BLaER1 treated with 17β-estradiol and CSF1 and Interleukin-3, amounts not matched to agents 10 nM and 100 nM (cell line): ENCODE results near the gene MAGOH.

ENCODE experiments used
- H3K27ac ChIP-seq, 11 experiments: shearing (Covaris generic); formaldehyde crosslinking; 2 replicates each; pipeline ENCODE4 v1.8.1; 2022
- H3K27me3 ChIP-seq, 11 experiments: shearing (Covaris generic); formaldehyde crosslinking; 2 replicates each; pipeline ENCODE4 v1.8.1; 2022
- H3K36me3 ChIP-seq, 11 experiments: shearing (Covaris generic); formaldehyde crosslinking; 2 replicates each; pipeline ENCODE4 v1.8.1; 2022
- H3K4me1 ChIP-seq, 10 experiments: shearing (Covaris generic); formaldehyde crosslinking; 2 replicates each; pipeline ENCODE4 v1.8.1; 2022
- H3K4me2 ChIP-seq, 11 experiments: shearing (Covaris generic); formaldehyde crosslinking; 2 replicates each; pipeline ENCODE4 v1.8.1; 2022
- H3K4me3 ChIP-seq, 10 experiments: shearing (Covaris generic); formaldehyde crosslinking; 2 replicates each; pipeline ENCODE4 v1.8.1; 2022
- H3K9ac ChIP-seq, 11 experiments: shearing (Covaris generic); formaldehyde crosslinking; 2 replicates each; pipeline ENCODE4 v1.8.1; 2022
- H3K9me3 ChIP-seq, 11 experiments: shearing (Covaris generic); formaldehyde crosslinking; replicated peaks in 1 of 11; 2 replicates each; pipeline ENCODE4 v1.8.1; 2022
- H4K20me1 ChIP-seq, 11 experiments: shearing (Covaris generic); formaldehyde crosslinking; 2 replicates each; pipeline ENCODE4 v1.8.1; 2022
- Cebpa-rat ChIP-seq, 11 experiments: shearing (Covaris generic); IDR thresholded peaks; 2 replicates each; pipeline ENCODE4 v1.8.1; 2022

The MAGOH gene

DNA sequence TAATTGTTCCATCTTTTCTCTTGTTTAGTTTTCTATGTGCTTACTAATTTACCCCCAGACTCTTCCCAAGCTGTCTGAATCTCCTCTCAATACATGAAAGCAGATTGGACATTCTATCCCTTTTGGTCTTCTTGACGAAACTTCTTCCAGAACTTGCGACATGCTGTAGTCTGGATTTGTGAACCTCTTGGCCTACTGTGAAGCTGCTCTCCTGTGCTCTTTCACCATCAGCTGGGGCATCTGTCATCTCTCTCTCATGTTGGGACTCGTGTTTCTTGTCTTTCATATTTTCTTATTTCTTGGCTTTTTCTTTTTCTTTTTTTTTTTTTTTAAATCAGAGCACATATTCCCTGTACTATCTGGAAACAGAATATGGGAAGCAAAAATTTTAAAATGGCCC is 34.9 kb downstream of the MAGOH start:
- no peaks in the 10 kb centered on the region for H4K20me1 ChIP-seq
- H3K9me3 ChIP-seq = peaks cover 36 to 50% (median 42%) of the 10 kb centered on the region in 11 experiments
- no peak overlapping the region for H3K4me2 ChIP-seq
- no peak for TF ChIP-seq Cebpa-rat (IDR thresholded peaks at IDR 0.05)
- no peaks in the 10 kb centered on the region for H3K27me3 ChIP-seq
- no peak overlapping the region for H3K4me3 ChIP-seq
- peaks cover 76 to 83% (median 81%) of the 10 kb centered on the region in 11 experiments for H3K36me3 ChIP-seq
- H3K27ac ChIP-seq = no peak overlapping the region
- H3K4me1 ChIP-seq = peaks cover 1 to 9% (median 4%) of the 10 kb centered on the region in 10 experiments; a peak in 18 of 20 replicates
- H3K9ac ChIP-seq = no peak overlapping the region

DNA sequence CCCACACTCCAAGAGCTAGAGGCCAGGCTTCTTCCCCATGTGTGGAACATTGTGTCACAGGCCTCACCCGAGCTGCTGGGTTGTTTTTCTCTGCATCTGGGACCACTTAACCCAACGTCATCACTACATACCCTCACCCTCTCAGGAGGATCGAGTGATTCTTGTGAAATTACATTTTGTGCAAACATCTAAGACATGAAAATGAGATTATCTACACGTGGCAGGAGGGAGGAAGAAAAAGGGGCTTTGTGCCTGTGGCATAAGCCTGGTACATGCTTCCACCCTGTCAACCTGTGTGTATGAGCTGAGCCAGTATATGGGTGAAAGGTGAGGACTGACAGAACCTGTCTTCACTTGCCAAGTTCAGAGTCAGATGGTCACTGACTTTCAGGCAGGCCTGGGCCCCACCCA is 40.1 kb downstream of the MAGOH start:
- no peaks in the 10 kb centered on the region for H4K20me1 ChIP-seq
- peak overlapping the region; percentile 87 to 99 (median 96) for H3K4me2 ChIP-seq
- no peaks in the 10 kb centered on the region for H3K9me3 ChIP-seq
- H3K4me1 ChIP-seq = peaks cover 20 to 31% (median 25%) of the 10 kb centered on the region in 10 experiments
- H3K27ac ChIP-seq = peak overlapping the region in 7 of 11 experiments; percentile 17 to 98 (median 97); a peak in 6 of 22 replicates
- peak overlapping the region in 4 of 11 experiments; percentile 93 to 99 (median 96); a peak in 5 of 22 replicates for H3K9ac ChIP-seq
- H3K27me3 ChIP-seq = no peaks in the 10 kb centered on the region
- peaks cover 24 to 35% (median 29%) of the 10 kb centered on the region in 11 experiments for H3K36me3 ChIP-seq
- no peak for TF ChIP-seq Cebpa-rat (IDR thresholded peaks at IDR 0.05)
- H3K4me3 ChIP-seq = peak overlapping the region in 6 of 10 experiments; percentile 71 to 96 (median 89); a peak in 4 of 20 replicates

DNA sequence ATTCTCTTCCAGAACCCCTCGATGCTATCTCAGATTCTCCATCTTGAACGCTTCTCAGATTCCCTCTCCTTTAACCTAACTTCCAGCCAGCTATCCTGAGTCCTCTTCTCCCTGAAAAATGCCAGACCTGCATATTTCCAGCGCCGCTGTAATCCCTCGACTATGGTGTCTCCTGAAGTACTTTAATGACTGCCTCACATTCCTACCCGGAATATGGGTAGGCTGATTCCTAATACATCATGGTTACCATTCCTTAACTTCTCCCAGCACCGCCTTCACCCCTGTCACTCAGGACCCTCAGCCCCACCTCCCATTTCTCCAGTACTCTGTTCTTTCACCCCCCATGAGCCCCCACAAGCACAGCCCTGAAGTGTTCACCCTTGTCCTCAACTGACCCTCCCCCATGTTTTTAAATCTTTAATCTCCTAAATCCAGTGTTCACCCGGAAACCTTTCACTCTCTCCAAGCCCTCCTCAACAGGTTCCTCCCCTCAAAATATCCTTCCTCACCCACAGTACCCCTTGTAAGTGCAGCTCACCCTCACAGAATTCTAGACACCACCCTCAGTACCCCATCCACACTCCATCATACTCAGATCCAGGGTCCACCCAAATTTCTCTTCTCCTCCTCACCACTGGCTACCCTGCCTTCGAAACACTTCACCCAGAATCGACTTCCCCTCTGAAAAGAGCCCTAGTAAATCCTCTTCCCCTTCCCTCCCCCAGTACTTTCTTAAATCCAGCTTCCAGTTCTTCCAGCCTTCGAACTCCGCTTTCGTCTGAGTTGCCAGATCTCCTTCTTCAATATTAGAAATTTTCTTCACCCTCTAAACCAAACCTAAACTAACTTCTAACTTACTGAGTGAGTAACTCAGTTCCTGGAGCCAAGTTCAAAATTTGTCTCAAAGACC is 40.8 kb downstream of the MAGOH start:
- Histone ChIP-seq H3K36me3 (peaks cover 17 to 28% (median 22%) of the 10 kb centered on the region in 11 experiments), H3K27ac (peak overlapping the region; percentile 91 to 98 (median 97)), H3K9me3 (peaks cover 0 to 2% (median 1%) of the 10 kb centered on the region in 11 experiments; a peak in 7 of 22 replicates), H3K9ac (peak overlapping the region; percentile 93 to 99 (median 97)), H3K27me3 (no peaks in the 10 kb centered on the region), H4K20me1 (no peaks in the 10 kb centered on the region), H3K4me3 (peak overlapping the region; percentile 71 to 96 (median 90)), H3K4me2 (peak overlapping the region; percentile 87 to 99 (median 96)), H3K4me1 (peaks cover 20 to 31% (median 25%) of the 10 kb centered on the region in 10 experiments)
- TF ChIP-seq Cebpa-rat (IDR thresholded peaks at IDR 0.05) = no peak

DNA sequence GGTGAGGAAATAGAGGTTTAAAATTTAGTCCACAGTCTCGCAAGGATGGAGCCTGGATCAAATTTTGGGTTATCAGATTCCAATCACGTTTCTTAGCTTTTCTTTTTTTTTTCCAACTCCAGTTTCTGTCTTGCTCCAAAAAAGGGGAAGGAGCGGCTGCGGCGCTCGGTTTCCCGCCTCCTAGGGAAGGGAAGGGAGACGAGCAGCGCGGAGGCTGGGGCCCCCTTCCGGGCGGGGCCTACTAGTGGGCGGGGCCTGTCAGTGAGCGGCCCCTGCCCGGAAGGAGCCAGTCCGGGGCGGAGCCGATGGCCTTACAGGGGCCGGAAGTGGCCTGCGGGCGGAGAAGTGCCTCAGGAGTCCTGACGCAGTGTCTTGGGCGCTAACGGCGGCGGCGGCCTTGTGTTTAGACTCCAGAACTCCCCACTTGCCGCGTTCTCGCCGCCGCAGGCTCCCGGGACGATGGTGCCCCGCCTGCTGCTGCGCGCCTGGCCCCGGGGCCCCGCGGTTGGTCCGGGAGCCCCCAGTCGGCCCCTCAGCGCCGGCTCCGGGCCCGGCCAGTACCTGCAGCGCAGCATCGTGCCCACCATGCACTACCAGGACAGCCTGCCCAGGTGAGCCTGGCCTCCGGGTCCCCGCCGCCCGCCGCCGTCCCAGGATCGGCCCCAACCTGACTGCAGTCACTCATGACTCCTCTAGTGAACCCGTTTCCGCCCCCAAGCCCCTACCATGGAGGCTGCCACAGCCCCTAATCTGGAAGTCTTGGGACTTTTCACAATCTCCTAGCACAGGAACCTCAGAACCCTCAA is 41.6 kb downstream of the MAGOH start, which contains the start of gene CPT2:
TSS of gene CPT2 (plus strand) at position 340 of the 806 bp plus-strand sequence. CDS start at position 460, 120 bp downstream.
- Histone ChIP-seq H3K4me3 (peak within 1 kb of the TSS; percentile 71 to 96 (median 90)), H3K4me2 (peak within 1 kb of the TSS; percentile 87 to 99 (median 96)), H3K27ac (peak within 1 kb of the TSS; percentile 91 to 98 (median 97)), H3K27me3 (no peaks in the 10 kb centered on the region), H4K20me1 (no peaks in the 10 kb centered on the region), H3K4me1 (peaks cover 20 to 31% (median 25%) of the 10 kb centered on the region in 10 experiments), H3K9me3 (peaks cover 0 to 9% (median 6%) of the 10 kb centered on the region in 11 experiments; a peak in 9 of 22 replicates), H3K9ac (peak within 1 kb of the TSS; percentile 93 to 99 (median 97)), H3K36me3 (peaks cover 9 to 20% (median 13%) of the 10 kb centered on the region in 11 experiments; a peak in 19 of 22 replicates)
- TF ChIP-seq Cebpa-rat (IDR thresholded peaks at IDR 0.05) = no peak

DNA sequence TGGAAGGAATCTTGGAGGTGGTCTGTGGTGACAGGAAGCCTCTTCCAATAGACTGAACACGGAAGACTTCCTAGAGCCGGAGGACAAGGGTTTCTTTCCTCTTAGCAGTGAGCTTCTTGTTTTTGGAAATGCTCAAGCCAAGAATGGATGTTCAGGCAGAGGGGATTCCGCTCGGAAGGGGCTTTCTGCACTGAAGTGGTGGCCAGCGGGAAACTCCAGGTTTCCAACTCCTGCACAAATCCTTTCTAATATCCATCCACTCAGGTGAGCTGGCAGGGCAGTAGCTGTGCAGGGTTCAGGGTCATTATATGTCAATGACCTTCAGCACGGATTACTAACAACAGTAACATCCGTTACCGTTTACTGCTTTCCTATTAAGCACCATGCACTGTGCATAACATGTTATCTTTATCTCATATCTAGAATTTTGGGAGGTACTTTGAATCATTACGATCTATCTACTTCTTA is 42.3 kb downstream of the MAGOH start:
- Histone ChIP-seq H3K36me3 (peaks cover 2 to 13% (median 7%) of the 10 kb centered on the region in 11 experiments; a peak in 18 of 22 replicates), H3K27me3 (no peaks in the 10 kb centered on the region), H3K4me2 (peak overlapping the region; percentile 77 to 99 (median 95)), H3K9ac (peak overlapping the region in 10 of 11 experiments; percentile 93 to 99 (median 98); a peak in 19 of 22 replicates), H3K4me1 (peaks cover 20 to 31% (median 25%) of the 10 kb centered on the region in 10 experiments), H3K4me3 (peak overlapping the region; percentile 71 to 96 (median 90); a peak in 19 of 20 replicates), H3K27ac (peak overlapping the region in 10 of 11 experiments; percentile 94 to 98 (median 97); a peak in 19 of 22 replicates), H4K20me1 (no peaks in the 10 kb centered on the region), H3K9me3 (peaks cover 0 to 13% (median 6%) of the 10 kb centered on the region in 11 experiments; a peak in 9 of 22 replicates)
- no peak for TF ChIP-seq Cebpa-rat (IDR thresholded peaks at IDR 0.05)

DNA sequence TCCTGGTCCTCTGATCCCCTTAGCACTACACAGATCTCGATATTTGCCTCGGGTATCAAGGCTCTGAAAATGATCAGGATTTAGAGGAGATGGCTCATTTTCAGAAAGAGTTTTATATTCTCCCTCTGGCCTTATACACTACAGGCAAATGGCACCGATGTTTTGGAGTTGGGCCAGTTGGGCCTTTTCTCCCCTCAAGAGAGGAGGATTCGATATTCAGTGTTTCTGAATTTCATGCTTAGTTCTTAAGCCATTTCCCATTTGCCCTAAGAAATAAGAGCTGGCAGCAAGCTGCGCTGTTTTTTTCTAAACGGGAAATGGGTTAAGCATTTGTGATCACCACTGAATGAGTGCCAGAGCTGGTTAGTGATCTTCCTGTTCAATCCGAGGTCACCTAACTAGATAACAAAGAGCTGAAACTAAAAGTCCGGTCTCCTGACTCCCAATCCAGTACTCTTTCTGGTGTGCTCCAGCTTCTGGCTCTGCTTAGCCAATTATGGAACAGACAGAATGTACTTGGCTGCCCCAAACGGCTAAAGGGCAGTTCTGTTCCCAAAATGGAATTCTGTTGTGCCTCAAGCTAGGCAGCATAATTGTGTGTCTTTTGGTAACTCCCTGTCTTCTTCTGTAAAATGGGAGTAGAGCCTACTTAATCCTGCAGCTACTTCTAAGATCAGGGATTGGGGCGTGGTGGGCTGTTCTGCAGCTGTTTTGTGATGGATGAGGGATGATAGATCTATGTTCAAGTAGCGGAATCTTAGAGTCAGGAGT is 42.9 kb downstream of the MAGOH start:
- Histone ChIP-seq H3K27me3 (no peaks in the 10 kb centered on the region), H3K9me3 (peaks cover 0 to 13% (median 6%) of the 10 kb centered on the region in 11 experiments; a peak in 9 of 22 replicates), H3K4me3 (no peak overlapping the region), H3K4me2 (peak overlapping the region in 9 of 11 experiments; percentile 77 to 99 (median 94); a peak in 14 of 22 replicates), H4K20me1 (no peaks in the 10 kb centered on the region), H3K27ac (peak overlapping the region in 1 of 11 experiments; percentile 98; a peak in 2 of 22 replicates), H3K9ac (no peak overlapping the region), H3K36me3 (peaks cover 0 to 7% (median under 1%) of the 10 kb centered on the region in 11 experiments; a peak in 9 of 22 replicates), H3K4me1 (peaks cover 20 to 31% (median 25%) of the 10 kb centered on the region in 10 experiments)
- no peak for TF ChIP-seq Cebpa-rat (IDR thresholded peaks at IDR 0.05)

DNA sequence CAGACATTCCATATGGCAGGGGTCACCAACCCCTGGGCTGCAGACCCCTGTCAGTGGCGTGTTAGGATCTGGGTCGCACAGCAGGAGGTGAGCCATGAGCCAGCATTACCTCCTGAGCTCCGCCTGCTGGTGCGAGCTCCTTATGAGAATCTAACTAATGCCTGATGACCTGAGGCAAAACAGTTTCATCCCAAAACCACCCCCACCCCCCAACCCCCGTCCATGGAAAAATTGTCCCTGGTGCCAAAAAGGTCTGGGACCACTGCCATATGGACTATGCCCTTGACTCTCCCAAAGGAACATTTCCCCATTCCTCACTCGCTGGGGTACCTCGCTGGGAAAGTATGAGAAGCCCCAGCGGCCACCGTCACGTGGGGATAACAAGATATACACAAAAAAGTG is 48.1 kb downstream of the MAGOH start:
- H3K4me2 ChIP-seq = no peak overlapping the region
- H3K27me3 ChIP-seq = peaks cover 0 to 10% (median 4%) of the 10 kb centered on the region in 11 experiments; a peak in 4 of 22 replicates
- H3K9ac ChIP-seq = no peak overlapping the region

More for the DNA sequence above, 48.1 kb downstream of the MAGOH start:
- TF ChIP-seq Cebpa-rat (IDR thresholded peaks at IDR 0.05) = no peak
- Histone ChIP-seq H3K36me3 (no peaks in the 10 kb centered on the region), H3K27ac (no peak overlapping the region), H4K20me1 (no peaks in the 10 kb centered on the region), H3K4me3 (no peak overlapping the region), H3K9me3 (peaks cover 0 to 14% (median 6%) of the 10 kb centered on the region in 11 experiments; a peak in 9 of 22 replicates), H3K4me1 (peaks cover 0 to 4% (median 0%) of the 10 kb centered on the region in 10 experiments; a peak in 1 of 20 replicates)
